ENCODE data around the gene RIMS4. TPM values are rescaled to one million over a fixed set of nuclear protein-coding genes. Genes with fewer than 3 reads are reported as not detected.

Gene RIMS4
- polyA plus RNA-seq (ENCODE audit: insufficient read length), result 0.52 TPM
- long read RNA-seq, donor 1, result 0 reads
- long read RNA-seq, donor 2, result 0 reads
- long read RNA-seq, donor 3, result 0 reads
- long read RNA-seq, donor 4, result 0 reads
- long read RNA-seq, donor 5, result 0 reads
- long read RNA-seq, donor 6, result 0 reads
- long read RNA-seq, donor 7, result 0 reads
- long read RNA-seq, donor 8, result 0 reads

DNA sequence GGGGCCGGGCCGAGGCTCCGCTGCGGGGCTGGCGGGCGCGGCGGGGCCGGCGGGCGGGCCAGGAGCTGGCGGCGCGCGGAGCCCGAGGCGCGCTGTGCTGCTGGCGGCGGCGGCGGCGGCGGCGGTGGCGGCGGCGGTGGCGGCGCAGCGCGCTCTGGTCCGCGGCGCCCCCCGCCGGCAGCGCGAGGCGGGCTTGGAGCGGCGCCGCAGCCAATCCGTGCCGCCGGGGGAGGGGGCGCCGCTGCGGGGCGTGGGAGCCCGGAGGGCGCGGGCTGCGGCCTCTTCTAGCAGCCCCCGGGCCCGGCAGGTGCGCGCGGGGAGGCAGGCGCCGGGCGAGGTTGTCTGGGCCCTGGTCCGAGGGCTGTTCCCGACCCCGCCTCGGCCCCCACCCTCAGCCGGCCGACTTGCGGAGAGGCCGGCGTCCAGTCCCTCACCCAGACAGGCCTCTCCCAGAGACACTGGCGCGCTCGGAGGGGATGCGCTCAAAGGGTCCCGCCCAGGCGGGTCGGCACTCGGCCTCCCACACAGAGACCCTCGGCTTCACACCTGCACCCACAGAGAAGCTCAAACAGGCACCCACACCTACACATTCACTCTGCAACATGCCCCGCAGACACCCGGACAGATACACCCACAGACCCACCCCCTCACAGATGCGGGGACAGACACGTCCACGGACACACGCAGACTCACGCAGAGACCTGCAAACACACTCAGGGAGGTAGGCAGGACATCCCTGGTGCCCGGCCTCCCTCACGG is at the start of gene RIMS4:
TSS of gene RIMS4 (minus strand) at position 156 of the 759 bp plus-strand sequence. CDS start 275 bp downstream, outside the sequence.
- DNase-seq, result no peak

DNA sequence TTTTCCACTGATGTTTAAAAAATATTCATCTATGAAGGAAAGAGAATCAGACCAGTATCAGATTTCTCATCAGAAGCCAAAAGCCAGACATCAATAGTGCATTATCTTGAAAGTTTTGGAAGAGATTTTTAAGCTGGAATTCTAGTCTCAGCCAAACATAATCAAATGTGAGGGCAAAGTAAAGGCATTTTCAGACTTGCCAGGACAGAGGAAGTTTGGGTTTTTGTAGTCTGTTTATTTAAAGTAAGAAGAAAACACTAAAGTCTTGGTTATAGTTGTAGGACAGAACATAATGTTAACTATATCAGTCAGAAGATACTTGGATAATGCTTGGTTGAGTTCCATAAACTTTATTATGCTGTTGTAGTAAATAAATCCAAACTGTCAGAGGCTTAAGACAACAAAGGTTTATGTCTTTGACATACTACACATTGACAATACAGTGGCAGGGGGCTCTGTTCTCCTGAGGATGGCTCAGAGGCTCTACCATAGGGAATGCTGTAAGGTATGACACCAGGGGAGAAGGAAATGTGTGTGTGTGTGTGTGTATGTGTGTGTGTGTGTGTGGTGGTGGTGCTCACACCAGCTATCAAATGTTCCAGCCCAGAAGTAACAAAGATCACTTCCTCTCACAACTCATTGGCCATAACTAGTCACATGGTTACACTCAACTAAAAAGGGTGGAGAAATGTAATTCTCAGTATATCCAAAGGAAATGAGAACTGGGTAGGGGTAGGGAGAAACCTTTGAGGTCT is 48.4 kb upstream of the RIMS4 start:
- peak; percentile 25 for DNase-seq

DNA sequence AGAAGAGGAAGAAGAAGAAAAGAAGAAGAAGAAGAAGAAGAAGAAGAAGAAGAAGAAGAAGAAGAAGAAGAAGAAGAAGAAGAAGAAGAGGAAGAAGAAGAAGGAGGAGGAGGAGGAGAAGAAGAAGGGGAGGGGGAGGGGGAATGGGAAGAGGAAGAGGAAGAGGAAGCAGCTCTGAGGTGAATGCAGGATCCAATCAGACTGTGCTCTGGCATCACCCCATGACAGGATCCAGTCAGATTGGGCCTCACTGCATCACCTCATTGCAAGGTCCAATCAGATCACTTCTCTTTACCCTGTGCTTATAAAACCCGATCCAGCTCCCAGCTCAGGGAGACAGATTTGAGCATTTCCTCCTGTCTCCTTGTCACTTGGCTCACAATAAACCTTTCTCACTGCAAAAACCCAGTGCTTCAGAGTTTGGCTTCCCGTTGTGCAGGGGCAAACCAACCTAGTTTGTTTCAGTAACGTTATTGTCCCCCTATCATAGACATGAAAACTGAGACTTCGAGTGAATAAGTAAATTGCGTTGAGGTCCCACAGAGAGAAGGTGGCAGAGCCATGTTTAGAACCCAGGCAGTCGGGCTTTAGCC is 46.6 kb upstream of the RIMS4 start:
- no peak for DNase-seq

DNA sequence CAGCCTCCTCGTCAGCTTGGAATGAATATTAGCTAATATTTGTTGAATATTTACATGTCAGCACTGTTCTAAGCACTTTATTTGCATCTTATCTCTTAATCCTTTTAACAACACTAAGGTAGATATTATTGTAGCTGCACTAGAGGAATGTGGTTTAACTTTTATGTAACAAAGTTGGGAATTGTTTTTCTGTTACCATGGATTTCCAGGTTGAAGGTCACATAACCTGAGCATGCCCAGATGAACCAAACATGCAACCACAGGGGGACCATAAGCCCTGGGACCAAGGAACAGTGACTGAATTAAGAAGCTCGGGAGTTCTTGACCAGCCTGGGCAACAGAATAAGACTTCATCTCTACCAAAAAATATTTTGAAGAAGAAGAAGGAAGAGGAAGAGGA is 46.1 kb upstream of the RIMS4 start:
- no peak for DNase-seq

DNA sequence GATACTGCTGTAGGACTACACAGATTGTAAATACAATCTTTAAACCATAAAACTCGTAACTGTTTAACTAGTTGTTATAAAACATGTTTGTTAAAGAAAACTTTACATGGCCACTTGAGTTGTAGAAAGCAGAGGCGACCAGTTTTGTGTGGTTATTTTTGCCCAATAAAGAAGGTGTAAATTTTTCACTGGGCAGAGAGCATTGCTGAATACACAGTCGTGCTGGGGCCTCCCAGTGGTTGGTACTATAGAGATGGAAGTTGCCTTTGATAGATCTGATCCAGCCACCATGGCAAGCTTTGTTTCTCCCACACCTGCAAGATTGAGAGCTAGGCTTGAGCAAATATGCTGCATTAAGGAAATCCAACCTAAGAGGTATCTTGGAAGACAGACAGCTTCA is 41.2 kb upstream of the RIMS4 start:
- DNase-seq, result no peak

DNA sequence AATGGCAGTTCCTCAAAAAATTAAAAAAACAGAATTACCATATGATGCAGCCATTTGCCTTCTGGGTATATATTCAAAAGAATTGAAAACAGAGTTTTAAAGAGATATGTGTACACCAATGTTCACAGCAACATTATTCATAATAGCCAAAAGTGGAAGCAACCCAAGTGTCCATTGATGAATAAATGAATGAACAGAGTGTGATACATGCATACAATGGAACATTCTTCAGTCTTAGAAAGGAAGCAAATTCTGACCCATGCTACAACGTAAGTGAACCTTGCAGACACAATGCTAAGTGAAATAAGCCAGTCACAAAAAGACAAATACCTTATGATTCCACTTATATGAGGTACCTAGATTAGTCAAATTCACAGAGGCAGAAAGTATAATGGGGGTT is 40.5 kb upstream of the RIMS4 start:
- no peak for DNase-seq

DNA sequence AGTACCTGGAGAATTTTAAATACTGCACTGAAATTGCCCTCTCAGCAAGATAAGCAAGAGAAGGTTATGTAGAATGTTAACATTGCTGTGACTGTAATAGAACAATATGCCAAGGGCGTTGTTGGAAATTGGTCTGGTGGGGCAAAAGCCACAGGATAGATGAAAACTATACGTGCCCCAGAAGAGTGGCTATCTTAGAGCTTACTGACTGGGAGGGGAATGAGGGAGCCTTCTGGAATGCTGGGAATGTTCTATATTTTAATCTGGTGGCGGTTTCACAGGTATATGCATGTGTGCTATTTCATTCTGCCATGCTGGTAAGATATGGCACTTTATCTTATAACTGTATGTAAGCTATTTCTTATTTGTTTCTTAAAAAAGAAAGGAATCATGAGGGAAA is 39.9 kb upstream of the RIMS4 start:
- no peak for DNase-seq

DNA sequence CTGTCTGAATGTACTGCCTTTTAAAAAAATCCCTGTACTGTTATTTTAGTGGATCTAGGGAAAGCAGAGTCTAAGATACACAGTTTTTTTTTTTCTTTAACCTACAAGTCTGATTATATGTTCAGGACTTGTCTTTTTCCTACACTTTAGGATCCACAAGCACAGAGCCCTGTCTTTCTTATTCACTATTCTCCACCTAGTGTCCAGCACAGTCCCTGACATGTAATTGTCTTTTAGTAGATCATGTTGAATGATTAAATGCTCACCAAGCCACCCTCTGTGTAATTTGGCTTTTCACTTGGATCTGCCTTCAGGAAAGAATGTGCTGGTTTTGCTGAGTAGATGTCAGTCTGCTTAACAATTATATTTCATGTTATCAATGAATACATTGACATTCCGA is 39.4 kb upstream of the RIMS4 start:
- DNase-seq, result no peak

DNA sequence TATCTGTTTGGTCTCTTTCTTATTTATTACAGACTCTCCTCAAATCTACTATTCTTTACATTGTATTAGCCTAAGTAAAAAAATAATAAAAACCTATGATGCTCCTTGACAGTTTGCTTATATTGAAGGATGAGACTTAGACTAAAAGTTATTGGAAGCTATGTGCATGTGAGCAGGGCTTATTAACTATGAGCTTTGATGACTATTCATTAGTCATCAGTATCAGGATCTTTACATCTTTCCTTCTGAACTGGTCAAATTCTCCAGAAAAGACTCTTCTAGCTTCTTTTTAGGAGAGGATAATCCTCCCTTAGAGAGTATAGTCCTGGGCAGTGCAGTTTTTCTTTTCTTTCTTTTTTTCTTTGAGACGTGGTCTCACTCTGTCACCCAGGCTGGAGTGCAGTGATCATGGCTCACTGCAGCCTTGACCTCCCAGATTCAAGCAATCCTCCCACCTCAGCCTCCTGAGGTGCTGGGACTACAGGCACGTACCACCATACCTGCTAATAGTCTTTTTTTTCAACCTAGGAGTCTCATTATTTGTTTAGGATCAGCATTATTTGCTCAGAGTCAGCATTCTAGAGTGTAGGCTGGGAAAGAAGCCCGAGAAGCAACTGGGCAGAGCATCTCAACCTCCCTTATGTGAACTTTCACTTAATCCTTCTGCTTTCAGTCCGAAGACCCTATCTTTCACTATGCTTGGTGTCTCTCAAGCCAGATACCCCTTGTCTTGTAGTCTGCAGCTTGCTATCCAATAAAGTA is 38.1 kb upstream of the RIMS4 start:
- no peak for DNase-seq

DNA sequence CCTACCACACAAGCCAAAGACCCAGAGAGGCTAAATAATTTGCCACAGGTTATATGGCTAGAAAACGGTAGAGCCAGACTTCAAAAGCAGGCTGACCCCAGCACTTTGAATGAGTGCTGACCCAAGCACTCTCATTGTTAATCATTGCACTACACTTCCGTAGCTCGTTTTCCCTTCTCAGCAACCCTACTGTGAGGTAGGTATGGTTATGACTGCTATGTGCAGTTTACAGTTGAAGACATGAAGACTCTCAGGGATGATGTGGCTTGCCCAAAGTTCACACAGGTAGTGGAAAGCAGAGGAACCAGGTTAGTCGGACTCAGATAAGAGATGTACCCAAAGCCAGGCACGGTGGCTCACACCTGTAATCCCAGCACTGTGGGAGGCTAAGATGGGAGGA is 33.5 kb upstream of the RIMS4 start:
- DNase-seq, result no peak

DNA sequence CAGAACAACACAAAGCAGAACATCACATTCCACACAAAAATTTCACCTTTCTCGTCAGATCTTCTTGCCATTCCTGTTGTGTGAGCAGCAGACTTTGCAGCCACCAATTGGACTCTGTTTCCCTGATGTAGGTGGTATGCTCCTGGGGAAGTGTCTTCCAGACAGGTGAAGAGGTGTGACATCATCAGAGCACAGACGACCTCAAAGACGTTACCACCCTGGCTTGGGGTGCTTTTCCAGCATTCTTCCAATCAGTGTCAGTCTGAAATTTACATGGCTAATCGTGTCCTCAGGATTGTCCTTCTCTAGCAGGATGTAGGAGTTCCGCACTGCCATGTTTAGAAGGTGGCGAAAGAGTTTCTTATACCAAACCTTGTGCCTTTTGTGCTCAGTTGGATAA is 31.6 kb upstream of the RIMS4 start:
- DNase-seq, result no peak

DNA sequence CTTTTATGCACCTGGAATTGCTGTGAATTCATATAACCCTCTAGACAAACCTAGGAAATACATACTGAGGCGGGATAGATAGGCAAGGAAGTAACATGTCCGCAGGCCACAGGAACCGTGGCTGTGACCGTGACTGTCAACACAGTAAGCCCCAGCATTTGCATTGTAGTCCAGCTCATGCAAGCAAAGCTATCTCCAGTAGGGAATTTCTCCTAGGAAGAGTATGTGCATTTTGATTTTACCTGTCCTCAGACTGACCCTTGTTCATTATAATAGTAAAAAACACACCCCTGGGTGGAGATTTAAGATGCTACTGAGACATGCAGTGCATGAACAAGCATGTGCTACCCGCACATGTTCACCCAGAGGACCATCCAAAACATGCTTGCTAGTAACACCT is 30.5 kb upstream of the RIMS4 start:
- no peak for DNase-seq

DNA sequence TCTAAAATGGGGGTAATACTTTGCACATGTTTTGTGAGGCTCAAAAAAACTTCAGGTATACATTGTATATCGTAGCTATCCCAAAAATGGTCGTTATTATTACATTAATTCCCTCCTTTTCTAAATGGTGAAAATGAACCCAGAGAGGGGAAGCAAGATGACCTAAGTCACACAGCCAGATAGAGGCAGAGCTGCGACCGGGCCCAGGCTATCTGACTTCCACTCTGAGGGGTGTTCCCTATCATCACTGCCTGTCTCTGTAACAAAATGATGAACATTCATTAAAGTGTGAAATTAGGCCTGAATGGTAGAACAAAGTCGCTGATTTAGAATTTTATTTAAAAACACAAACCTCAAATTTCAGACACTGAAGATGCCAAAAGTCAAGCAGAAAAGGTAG is 29.1 kb upstream of the RIMS4 start:
- DNase-seq, result no peak

DNA sequence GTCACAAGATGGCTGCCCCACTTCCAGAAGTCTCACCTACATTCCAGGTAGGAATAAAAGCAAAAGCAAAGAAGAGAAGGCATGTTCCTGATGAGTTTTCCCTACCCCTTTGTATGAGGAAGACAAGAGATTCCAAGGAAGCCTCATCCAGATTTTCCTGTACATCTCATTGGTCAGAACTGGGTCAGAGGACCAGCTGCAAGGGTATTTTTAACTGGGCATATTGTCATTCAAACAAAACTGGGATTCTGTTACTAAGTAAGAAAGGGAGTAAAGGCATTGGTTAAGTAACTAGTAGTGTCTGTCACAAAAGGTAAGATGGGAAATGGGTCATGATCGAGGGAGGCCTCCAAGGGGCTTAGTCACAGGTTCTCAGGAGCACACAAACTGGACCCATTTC is 28.2 kb upstream of the RIMS4 start:
- no peak for DNase-seq

DNA sequence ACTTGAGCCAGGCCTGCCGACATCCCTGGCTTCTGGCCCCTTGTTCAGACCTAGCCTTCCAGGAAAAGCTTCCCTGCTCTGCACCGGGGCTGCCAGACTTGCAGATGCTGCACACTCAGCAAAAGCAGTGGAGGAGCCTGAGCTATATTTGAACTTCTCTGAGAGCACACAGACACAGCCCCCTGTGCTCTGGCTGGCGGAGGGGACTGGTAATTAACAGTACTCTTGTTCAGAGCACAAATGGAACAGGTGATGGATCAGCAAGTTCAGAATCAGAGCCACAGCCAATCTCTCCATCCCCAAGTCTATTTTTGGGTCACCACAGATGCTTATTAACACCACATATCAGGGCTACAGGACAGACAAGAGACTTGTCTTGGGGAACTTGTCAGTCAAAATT is 27.6 kb upstream of the RIMS4 start:
- no peak for DNase-seq

DNA sequence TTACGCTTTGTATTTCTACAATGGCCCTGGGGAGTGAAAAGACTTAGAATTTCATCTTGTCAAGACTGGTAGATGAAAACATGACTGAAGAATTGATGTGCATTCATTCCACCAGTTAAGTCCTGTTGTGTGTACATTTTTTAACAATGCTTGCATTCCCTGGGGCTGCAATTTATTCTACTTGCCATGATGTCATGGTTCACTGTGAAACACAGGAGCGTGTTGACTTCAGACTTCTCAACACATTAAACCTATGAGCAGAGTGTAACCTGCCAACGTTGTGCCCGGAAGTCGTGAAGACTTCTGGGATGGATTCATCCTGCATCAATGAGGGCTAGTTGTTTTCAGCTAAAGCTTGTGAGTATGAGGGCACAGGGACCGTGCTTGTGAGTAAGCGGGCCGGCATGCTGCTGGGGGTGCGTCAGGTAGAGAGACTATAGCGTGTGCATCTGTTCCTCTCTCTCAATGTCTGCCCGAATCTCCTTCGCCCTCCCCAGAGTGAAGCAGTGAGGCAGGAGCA is 26.3 kb upstream of the RIMS4 start:
- DNase-seq, result no peak

DNA sequence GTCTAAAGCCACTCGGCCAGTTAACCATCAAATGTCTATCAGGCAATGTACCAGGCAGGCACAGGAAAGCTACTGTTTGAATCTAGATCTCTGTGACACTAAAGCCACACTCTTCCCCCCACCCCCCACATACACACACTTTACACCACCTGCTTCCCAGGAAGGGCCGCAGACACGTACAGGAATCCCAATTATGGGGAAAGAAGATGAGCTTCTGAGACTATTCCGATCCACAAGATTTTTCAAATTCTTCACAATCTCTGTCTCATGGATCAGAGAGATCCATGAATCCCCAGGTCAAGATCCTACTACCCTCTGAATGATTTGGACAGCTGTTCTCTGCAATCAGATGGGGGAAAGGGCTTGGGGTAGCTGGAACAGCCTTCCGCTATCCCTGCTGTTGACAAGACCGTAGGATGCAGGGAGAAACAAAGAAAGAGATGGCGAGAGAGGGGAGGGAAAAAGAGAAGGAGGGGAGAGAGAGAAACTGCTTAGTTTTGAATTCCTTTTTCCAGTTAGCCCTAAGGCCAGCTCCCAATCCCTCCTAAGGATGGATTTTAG is 25.4 kb upstream of the RIMS4 start:
- no peak for DNase-seq

DNA sequence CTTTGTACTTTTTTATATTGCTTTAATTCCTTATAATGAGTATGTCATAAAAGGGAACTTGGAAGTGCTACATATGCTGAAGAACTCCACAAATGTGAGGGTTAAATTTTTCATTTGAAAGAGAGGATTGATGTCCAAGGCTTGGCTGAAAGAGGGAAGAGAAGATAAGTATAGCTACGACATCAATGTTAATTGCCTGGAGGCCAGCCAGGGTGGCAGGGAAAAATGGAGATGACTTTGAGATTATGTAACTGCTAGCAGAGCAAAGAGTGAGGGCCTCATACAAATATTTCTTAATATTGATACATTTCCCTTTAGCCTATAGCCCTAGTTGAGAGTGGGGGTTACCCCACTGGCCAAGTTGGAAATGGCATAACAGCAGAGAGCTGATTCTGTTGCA is 24.8 kb upstream of the RIMS4 start:
- DNase-seq, result no peak

DNA sequence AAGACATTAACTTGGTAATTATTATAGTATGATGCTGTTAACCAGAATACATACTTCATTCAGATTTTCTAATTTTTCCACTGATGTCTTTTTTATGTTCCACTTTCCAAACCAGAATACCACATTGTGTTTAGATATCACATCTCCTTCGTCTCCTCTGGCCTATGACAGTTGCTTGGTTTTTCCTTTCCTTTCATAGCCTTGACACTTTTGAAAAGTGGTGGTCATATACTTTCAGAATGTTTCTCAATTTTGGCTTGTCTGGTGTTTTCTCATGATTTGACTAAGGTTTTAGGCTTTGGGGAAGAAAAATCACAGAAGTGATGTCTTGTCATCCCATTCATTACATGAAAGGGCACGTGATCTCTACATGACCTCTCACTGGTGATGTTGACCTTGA is 24.3 kb upstream of the RIMS4 start:
- DNase-seq, result no peak

DNA sequence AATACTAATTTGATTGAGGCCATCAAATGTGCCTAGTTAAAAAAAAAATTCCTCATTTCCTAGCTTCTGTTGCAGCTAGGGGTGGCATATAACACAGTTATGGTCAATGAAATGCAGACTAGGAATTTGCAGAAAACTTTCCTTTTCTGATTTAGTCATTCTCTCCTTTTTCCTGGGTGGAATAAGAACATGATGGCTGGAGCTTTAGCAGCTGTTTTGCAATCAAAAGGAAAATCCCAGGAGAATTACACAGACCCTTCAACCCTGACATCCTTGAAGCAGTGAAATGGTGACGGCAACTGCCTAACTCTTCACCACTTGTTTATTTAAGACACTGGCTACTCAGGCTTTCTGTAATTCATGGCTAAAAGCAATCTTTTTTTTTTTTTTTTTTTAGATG is 23.1 kb upstream of the RIMS4 start:
- no peak for DNase-seq

DNA sequence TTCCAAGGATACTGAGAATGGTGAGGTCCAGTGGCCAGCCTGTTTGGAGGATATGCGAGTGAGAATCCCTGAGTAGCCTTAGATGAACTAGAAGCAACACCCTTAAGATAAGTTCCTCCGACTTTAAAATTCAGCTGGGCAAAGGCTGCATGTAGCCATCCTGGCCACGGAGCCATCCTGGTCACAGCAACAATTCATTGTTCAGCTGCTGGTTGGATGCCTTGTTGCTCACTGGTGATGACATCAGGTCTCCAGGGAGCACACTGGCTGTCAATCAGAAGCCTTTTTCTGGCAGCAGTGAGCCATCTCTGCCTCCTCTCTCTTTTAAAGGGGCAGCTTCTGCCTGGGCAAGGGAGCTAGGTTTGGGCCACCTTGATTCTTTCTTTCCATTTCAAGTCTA is 22.4 kb upstream of the RIMS4 start:
- DNase-seq, result no peak

DNA sequence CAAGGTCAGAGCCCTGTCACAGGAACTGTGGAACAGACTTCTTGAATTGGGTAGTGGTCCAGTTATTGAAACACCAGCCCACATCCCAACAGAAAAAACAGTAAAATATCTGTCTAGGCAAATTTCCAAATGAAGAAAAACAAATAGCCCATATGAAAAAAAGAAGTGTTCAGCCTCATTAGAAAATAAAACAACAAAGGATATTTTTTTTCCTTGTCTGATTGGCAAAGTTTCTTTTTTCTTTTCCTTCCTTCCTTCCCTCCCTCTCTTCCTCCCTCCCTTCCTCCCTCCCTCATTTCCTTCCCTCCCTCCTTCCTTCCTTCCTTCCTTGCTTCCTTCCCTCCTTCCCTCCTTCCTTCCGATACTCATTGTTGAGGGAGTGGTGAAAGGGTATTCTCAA is 20.6 kb upstream of the RIMS4 start:
- DNase-seq, result no peak

Data from left kidney (tissue), 8 donors.